Mammary epithelial cell (primary cell): Measurements from ENCODE around the gene METRNL.

Experiments
- EZH2 ChIP-seq: IDR thresholded peaks from 2 replicates; pipeline ENCODE4 v1.6.1; 2012; ENCODE audit warnings: low read length, inconsistent platforms, borderline replicate concordance
- TF ChIP-seq, protein P1 (sequence below), 2 donors: IDR thresholded peaks in 1 of 2; conservative IDR thresholded peaks in 1 of 2; 2 replicates each; pipeline ENCODE4 v1.5.1; 2011 to 2012; ENCODE audit warnings: inconsistent platforms in 2 of 2, low read length in 2 of 2, mild to moderate bottlenecking in 2 of 2, control low read depth in 1 of 2, low read depth in 1 of 2; ENCODE audit not compliant: insufficient read depth in 1 of 2; ENCODE audit errors: extremely low read depth in 1 of 2

DNA sequence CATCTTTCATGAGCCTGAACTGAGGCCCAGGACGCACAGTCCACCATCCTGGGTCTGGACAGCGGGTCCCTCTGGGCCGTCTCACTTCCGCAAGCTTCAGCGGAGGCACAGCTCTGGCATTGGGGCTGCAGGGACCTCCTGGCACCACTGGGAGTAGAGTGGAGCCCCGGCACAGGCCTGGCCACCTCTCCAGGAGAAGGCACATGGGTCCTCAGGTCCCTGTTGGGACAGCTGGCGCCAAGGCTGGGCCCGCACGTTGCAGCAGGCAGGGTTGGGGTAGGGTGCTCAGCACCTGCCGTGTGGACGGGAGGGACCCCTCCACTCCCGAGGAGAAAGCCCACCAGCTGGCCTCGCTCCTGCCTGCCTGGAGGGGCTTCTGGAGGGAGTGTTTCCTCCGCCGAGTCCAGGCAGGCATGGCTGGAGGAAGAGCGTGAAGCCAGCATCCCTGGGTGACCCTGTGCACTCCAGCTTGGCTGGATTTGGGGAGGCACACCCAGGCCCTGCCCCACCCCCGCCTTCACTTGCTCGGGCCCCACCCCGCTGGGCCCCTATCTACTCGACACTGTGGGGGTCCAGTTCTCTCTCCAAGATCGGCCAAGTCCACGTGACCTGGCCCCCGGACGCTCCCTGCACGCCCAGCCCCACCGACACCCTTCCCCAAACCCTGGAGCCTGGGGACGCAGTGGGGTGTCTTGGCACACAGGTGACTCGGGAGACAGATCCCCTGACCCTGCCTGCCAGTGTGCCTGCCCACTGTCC lies 6.6 kb upstream of the METRNL start:
- TF ChIP-seq, protein P1, sequence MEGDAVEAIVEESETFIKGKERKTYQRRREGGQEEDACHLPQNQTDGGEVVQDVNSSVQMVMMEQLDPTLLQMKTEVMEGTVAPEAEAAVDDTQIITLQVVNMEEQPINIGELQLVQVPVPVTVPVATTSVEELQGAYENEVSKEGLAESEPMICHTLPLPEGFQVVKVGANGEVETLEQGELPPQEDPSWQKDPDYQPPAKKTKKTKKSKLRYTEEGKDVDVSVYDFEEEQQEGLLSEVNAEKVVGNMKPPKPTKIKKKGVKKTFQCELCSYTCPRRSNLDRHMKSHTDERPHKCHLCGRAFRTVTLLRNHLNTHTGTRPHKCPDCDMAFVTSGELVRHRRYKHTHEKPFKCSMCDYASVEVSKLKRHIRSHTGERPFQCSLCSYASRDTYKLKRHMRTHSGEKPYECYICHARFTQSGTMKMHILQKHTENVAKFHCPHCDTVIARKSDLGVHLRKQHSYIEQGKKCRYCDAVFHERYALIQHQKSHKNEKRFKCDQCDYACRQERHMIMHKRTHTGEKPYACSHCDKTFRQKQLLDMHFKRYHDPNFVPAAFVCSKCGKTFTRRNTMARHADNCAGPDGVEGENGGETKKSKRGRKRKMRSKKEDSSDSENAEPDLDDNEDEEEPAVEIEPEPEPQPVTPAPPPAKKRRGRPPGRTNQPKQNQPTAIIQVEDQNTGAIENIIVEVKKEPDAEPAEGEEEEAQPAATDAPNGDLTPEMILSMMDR (conservative IDR thresholded peaks at IDR 0.05 in 1 of 2, IDR thresholded peaks at IDR 0.05 in 1 of 2; ENCODE audit: extremely low read depth in 1 of 2, insufficient read depth in 1 of 2, low read depth in 1 of 2, low read length in 2 of 2): no peak
- TF ChIP-seq EZH2: no peak
